Measurements from ENCODE around the gene IGFALS.

The IGFALS gene

GRCh38 chr16:1764971-1765370, 28.5 kb downstream of the IGFALS start:
- Histone ChIP-seq H3K4me2 (ENCODE audit: insufficient read depth, low read length) (no peak overlapping the region), H3K27me3 (ENCODE audit: insufficient read depth, low read length, poor library complexity) (no peaks in the 10 kb centered on the region), H3K27ac (ENCODE audit: low read length) (no peak overlapping the region), H3K9me3 (ENCODE audit: insufficient read depth, low read length, severe bottlenecking) (no peaks in the 10 kb centered on the region), H3K9ac (ENCODE audit: low read depth, low read length) (no peak overlapping the region), H3K4me3 (ENCODE audit: low read depth in 1 of 2, low read length in 2 of 2) (no peak overlapping the region), H2AFZ (ENCODE audit: low read depth, low read length) (no peak overlapping the region), H3K4me1 (ENCODE audit: insufficient read depth, low read length) (no peaks in the 10 kb centered on the region), H3K36me3 (ENCODE audit: insufficient read depth, low read length) (peaks cover 94% of the 10 kb centered on the region), H3K79me2 (ENCODE audit: insufficient read depth, low read length) (no peaks in the 10 kb centered on the region), H4K20me1 (ENCODE audit: insufficient read depth, low read length) (peaks cover 8% of the 10 kb centered on the region; the same call in 1 of the 2 replicates)
- no peak for ATAC-seq (ENCODE audit: insufficient read depth, low read depth)
- TF ChIP-seq EZH2 (IDR thresholded peaks at IDR 0.05; ENCODE audit: borderline replicate concordance, low read depth, low read length, severe bottlenecking): no peak
- TF ChIP-seq, protein P1, sequence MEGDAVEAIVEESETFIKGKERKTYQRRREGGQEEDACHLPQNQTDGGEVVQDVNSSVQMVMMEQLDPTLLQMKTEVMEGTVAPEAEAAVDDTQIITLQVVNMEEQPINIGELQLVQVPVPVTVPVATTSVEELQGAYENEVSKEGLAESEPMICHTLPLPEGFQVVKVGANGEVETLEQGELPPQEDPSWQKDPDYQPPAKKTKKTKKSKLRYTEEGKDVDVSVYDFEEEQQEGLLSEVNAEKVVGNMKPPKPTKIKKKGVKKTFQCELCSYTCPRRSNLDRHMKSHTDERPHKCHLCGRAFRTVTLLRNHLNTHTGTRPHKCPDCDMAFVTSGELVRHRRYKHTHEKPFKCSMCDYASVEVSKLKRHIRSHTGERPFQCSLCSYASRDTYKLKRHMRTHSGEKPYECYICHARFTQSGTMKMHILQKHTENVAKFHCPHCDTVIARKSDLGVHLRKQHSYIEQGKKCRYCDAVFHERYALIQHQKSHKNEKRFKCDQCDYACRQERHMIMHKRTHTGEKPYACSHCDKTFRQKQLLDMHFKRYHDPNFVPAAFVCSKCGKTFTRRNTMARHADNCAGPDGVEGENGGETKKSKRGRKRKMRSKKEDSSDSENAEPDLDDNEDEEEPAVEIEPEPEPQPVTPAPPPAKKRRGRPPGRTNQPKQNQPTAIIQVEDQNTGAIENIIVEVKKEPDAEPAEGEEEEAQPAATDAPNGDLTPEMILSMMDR (IDR thresholded peaks at IDR 0.05; ENCODE audit: borderline replicate concordance, extremely low read depth, low read length, poor library complexity, severe bottlenecking): no peak
- DNase-seq: no peak

GRCh38 chr16:1763521-1764511, 29.7 kb downstream of the IGFALS start:
- peaks cover 93% of the 10 kb centered on the region for H3K36me3 ChIP-seq (ENCODE audit: insufficient read depth, low read length)

DNA sequence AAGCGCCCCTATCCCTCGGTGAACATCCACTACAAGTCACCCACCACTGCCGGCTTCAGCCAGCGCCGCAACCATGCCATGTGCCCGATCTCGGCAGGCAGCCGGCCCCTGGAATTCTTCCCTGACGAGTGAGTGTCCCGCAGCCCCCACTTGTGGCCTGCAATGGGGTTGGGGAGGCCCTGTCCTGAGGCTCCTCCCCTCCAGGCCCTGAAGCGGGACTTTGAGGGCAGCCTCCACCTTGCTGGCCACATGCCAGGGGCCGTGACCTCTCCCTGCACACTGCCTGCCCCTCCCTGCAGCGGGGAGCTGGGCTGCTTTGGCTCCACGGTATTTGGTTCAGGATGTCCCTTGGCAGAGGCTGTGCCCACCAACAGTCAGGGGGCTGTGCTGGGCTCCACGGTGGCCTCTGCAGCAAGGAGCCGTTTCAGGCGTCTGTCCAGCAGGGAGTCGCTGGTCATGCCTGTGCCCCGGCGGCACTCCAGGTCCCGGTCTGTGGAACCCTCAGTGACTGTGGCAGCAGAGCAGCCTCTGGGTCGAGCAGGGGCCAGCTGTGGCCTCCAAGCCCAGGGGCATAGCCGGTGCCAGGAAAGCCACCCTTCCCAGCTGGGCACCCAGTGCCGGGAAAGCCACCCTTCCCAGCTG, 30.5 kb downstream of the IGFALS start:
- Histone ChIP-seq H3K27ac (ENCODE audit: low read length) (no peak overlapping the region), H3K4me3 (ENCODE audit: low read depth in 1 of 2, low read length in 2 of 2) (no peak overlapping the region), H3K4me2 (ENCODE audit: insufficient read depth, low read length) (no peak overlapping the region), H3K79me2 (ENCODE audit: insufficient read depth, low read length) (no peaks in the 10 kb centered on the region), H3K9ac (ENCODE audit: low read depth, low read length) (no peak overlapping the region), H3K27me3 (ENCODE audit: insufficient read depth, low read length, poor library complexity) (no peaks in the 10 kb centered on the region), H2AFZ (ENCODE audit: low read depth, low read length) (no peak overlapping the region), H3K4me1 (ENCODE audit: insufficient read depth, low read length) (no peaks in the 10 kb centered on the region), H3K36me3 (ENCODE audit: insufficient read depth, low read length) (peaks cover 90% of the 10 kb centered on the region), H4K20me1 (ENCODE audit: insufficient read depth, low read length) (peaks cover 3% of the 10 kb centered on the region; the same call in 1 of the 2 replicates), H3K9me3 (ENCODE audit: insufficient read depth, low read length, severe bottlenecking) (no peaks in the 10 kb centered on the region)
- no peak for TF ChIP-seq EZH2 (IDR thresholded peaks at IDR 0.05; ENCODE audit: borderline replicate concordance, low read depth, low read length, severe bottlenecking)
- TF ChIP-seq, protein P1 (IDR thresholded peaks at IDR 0.05; ENCODE audit: borderline replicate concordance, extremely low read depth, low read length, poor library complexity, severe bottlenecking): no peak
- no peak for DNase-seq
- no peak for ATAC-seq (ENCODE audit: insufficient read depth, low read depth)

More at GRCh38 chr16:1763521-1764511, 29.7 kb downstream of the IGFALS start:
- Histone ChIP-seq H3K9ac (ENCODE audit: low read depth, low read length) (no peak overlapping the region), H3K4me2 (ENCODE audit: insufficient read depth, low read length) (no peak overlapping the region), H4K20me1 (ENCODE audit: insufficient read depth, low read length) (peaks cover 3% of the 10 kb centered on the region; the same call in 1 of the 2 replicates), H3K27me3 (ENCODE audit: insufficient read depth, low read length, poor library complexity) (no peaks in the 10 kb centered on the region), H3K27ac (ENCODE audit: low read length) (no peak overlapping the region), H3K79me2 (ENCODE audit: insufficient read depth, low read length) (no peaks in the 10 kb centered on the region), H3K4me3 (ENCODE audit: low read depth in 1 of 2, low read length in 2 of 2) (no peak overlapping the region), H3K9me3 (ENCODE audit: insufficient read depth, low read length, severe bottlenecking) (no peaks in the 10 kb centered on the region), H3K4me1 (ENCODE audit: insufficient read depth, low read length) (no peaks in the 10 kb centered on the region), H2AFZ (ENCODE audit: low read depth, low read length) (no peak overlapping the region)
- peak; percentile 25; the same call in 1 of the 3 replicates for ATAC-seq (ENCODE audit: insufficient read depth, low read depth)
- TF ChIP-seq EZH2 (IDR thresholded peaks at IDR 0.05; ENCODE audit: borderline replicate concordance, low read depth, low read length, severe bottlenecking): no peak
- TF ChIP-seq, protein P1 (IDR thresholded peaks at IDR 0.05; ENCODE audit: borderline replicate concordance, extremely low read depth, low read length, poor library complexity, severe bottlenecking): peak; percentile 50
- no peak for DNase-seq
